ENCODE data around the gene RPS8.

The RPS8 gene

DNA sequence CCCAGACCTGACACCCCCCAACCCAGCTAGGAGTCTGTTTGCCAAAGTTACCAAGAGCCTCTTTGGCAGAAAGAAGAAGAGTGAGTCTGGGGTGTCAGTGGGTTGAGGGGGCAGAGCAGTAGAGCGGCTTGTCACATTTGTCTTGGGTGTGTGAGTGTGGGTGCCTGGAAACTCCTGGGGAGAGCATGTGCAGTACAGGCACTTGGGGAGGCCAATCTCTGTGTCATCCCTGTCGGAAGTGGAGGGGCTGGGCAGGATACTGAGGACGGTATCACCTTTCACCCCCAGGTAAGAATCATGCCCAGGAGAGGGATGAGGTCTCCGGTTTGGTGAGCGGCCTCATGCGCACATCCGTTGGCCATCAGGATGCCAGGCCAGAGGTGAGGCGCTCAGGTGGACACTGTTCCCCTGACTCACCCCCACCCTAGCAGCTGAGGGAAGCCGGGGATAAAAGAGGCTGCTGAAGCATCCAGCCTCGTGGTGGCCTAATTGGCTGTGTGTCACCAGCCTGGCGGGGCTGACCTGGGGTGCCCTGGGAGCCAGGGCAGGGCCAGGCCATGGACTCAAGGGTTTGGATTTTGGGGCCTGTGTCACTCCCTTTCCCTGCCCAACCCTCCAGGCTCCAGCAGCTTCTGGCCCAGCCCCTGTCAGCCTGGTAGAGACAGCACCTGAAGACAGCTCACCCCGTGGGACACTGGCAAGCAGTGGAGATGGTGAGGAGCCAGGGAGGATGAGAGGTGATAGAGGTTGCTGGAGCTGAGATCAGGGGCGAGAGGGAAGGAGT is 28.2 kb downstream of the RPS8 start:
- TF ChIP-seq TAF1 (IDR thresholded peaks at IDR 0.05; ENCODE audit: low read depth) (no peak), REST (IDR thresholded peaks at IDR 0.05; ENCODE audit: low read depth) (no peak), EP300 (IDR thresholded peaks at IDR 0.05; ENCODE audit: borderline replicate concordance) (no peak), EGR1 (IDR thresholded peaks at IDR 0.05) (no peak), NFIC (IDR thresholded peaks at IDR 0.05) (no peak), CREB1 (IDR thresholded peaks at IDR 0.05; ENCODE audit: low read depth) (no peak), YY1 (IDR thresholded peaks at IDR 0.05; ENCODE audit: low read depth) (no peak), CEBPB (IDR thresholded peaks at IDR 0.05) (no peak), TCF12 (IDR thresholded peaks at IDR 0.05; ENCODE audit: low read depth) (no peak), FOXM1 (IDR thresholded peaks at IDR 0.05; ENCODE audit: borderline replicate concordance, low read depth) (no peak), TEAD4 (IDR thresholded peaks at IDR 0.05) (no peak), RAD21 (IDR thresholded peaks at IDR 0.05; ENCODE audit: low read depth) (no peak), MAX (IDR thresholded peaks at IDR 0.05) (no peak), ZBTB7A (IDR thresholded peaks at IDR 0.05; ENCODE audit: low read depth) (no peak)
- TF ChIP-seq, protein P1, sequence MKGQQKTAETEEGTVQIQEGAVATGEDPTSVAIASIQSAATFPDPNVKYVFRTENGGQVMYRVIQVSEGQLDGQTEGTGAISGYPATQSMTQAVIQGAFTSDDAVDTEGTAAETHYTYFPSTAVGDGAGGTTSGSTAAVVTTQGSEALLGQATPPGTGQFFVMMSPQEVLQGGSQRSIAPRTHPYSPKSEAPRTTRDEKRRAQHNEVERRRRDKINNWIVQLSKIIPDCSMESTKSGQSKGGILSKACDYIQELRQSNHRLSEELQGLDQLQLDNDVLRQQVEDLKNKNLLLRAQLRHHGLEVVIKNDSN (IDR thresholded peaks at IDR 0.05): no peak

- TF ChIP-seq MAX (IDR thresholded peaks at IDR 0.05) (no peak), TCF12 (IDR thresholded peaks at IDR 0.05; ENCODE audit: low read depth) (no peak)
These were observed 30.1 kb downstream of the RPS8 start for GRCh38 chr1:44805311-44806024.

DNA sequence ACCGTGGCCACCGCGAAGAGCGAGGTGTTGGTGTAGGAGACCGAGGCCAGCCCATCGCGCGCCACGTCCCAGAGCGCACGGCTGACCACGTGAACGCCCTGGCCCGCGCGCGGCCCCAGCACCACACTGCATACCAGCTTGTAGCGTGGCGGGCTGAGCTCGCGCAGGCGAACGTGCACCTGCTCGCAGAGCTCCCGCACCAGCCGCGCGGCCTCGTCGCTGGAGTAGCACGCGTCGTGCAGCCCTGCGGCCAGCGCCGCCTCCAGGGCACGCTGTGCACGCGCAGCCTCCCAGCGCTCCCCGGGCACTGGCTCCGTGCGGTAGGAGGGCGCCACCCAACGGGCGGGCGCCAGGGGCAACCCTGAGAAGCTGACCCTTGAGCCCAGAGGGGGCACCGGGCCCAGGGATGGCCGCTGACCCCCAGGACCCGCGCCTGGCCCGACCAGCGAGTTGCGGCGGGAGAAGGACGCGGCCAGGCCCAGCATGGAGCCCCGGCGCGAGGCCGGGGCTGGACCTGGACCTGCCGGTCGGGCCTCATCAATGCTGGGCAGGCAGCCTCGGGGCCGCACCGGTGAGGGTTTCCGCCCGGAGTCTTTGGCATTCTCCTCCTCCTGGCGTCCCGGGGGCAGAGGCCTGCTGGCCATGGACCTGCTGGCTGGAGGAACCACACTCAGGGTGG is 30.8 kb downstream of the RPS8 start:
- TF ChIP-seq EP300 (IDR thresholded peaks at IDR 0.05; ENCODE audit: borderline replicate concordance) (no peak), TCF12 (IDR thresholded peaks at IDR 0.05; ENCODE audit: low read depth) (no peak), CREB1 (IDR thresholded peaks at IDR 0.05; ENCODE audit: low read depth) (no peak), ZBTB7A (IDR thresholded peaks at IDR 0.05; ENCODE audit: low read depth) (no peak), RAD21 (IDR thresholded peaks at IDR 0.05; ENCODE audit: low read depth) (no peak), MAX (IDR thresholded peaks at IDR 0.05) (no peak), TEAD4 (IDR thresholded peaks at IDR 0.05) (no peak), FOXM1 (IDR thresholded peaks at IDR 0.05; ENCODE audit: borderline replicate concordance, low read depth) (no peak)
- TF ChIP-seq, protein P1 (IDR thresholded peaks at IDR 0.05): no peak

DNA sequence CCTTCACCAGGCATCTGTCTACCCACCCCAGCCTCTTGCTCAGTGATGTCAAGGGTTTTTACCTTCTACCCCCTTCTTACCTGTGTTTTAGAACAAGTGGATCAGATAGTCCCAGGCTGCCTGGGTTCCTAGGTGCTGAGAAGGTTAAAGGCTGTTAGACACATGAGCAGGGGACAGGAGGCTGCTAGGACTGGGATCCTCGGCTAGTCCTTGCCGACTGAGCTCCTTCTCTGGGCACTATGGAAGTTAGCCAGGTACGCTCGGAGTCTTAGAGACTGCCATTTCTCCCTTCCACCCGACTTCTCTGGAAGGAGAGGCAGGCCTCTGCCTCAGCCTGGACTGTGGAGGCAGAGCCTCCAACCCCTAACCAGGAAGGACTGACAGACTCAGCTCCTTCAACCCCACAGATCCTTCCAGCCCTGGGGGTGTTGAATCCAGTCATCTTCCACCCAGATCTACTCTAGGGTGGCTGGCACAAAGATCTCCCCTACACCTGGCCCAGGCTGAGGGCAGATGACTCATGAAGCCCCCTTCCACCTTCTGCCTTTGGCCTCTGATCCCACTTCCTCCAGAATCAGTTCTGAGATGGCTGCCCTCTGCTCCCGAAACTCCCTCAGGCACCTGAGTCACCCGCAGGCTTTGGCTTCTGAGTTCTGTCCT is 31.5 kb downstream of the RPS8 start, which contains the start of gene DYNLT4:
Gene DYNLT4 (minus strand): TSS at position 648 of the 660 bp plus-strand sequence. CDS start 683 bp downstream, outside the sequence.
- TF ChIP-seq YY1 (IDR thresholded peaks at IDR 0.05; ENCODE audit: low read depth): 0 out of 2 replicates have a peak, but pooled peaks have one; percentile 19
- no peak for TF ChIP-seq REST (IDR thresholded peaks at IDR 0.05; ENCODE audit: low read depth)
- TF ChIP-seq CREB1 (IDR thresholded peaks at IDR 0.05; ENCODE audit: low read depth): no peak

Data from Ishikawa (cell line).